ENCODE measurements around the gene DUSP22.

The DUSP22 gene

GRCh38 chr6:357791-358341 lies 65.6 kb downstream of the DUSP22 start:
- Histone ChIP-seq H3K4me1 (ENCODE audit: control insufficient read depth, insufficient read depth, low read length) (no peaks in the 10 kb centered on the region), H3K9me3 (ENCODE audit: control insufficient read depth, insufficient read depth, low read length) (peaks cover 73% of the 10 kb centered on the region), H3K27me3 (ENCODE audit: control insufficient read depth, insufficient read depth, low read length) (no peaks in the 10 kb centered on the region), H3K9ac (ENCODE audit: low read depth, low read length) (no peak overlapping the region), H3K4me3 (ENCODE audit: low read depth, low read length) (no peak overlapping the region), H3K36me3 (ENCODE audit: control insufficient read depth, insufficient read depth, low read length) (no peaks in the 10 kb centered on the region), H3K27ac (ENCODE audit: low read depth, low read length) (no peak overlapping the region)

DNA sequence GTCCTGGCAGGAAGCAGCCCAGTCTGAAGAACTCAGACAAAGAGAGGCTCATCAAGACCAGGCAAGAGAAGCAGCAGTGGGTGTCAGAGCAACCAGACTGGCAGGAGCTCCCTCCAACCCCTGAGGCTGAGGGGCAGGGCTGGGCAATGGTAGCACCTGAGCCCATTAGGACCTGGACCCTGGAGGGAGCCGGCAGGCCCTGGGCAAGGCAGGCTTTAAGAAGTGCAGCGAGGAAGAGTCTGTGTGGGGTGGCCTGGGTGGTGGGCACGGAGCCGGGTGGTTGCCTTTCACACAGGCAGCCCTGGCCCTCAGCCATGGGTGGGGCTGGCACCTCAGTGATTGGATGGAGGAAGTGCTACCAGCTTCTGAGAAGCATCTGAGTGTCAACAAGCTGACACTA lies 66.1 kb downstream of the DUSP22 start:
- H3K4me3 ChIP-seq (ENCODE audit: low read depth, low read length) = no peak overlapping the region
- H3K36me3 ChIP-seq (ENCODE audit: control insufficient read depth, insufficient read depth, low read length) = no peaks in the 10 kb centered on the region
- H3K27me3 ChIP-seq (ENCODE audit: control insufficient read depth, insufficient read depth, low read length) = no peaks in the 10 kb centered on the region
- H3K9me3 ChIP-seq (ENCODE audit: control insufficient read depth, insufficient read depth, low read length) = peaks cover 73% of the 10 kb centered on the region
- no peak overlapping the region for H3K27ac ChIP-seq (ENCODE audit: low read depth, low read length)
- H3K9ac ChIP-seq (ENCODE audit: low read depth, low read length) = no peak overlapping the region
- no peaks in the 10 kb centered on the region for H3K4me1 ChIP-seq (ENCODE audit: control insufficient read depth, insufficient read depth, low read length)

GRCh38 chr6:358847-359246 lies 66.6 kb downstream of the DUSP22 start:
- Histone ChIP-seq H3K4me1 (ENCODE audit: control insufficient read depth, insufficient read depth, low read length) (no peaks in the 10 kb centered on the region), H3K36me3 (ENCODE audit: control insufficient read depth, insufficient read depth, low read length) (no peaks in the 10 kb centered on the region), H3K27me3 (ENCODE audit: control insufficient read depth, insufficient read depth, low read length) (no peaks in the 10 kb centered on the region), H3K9ac (ENCODE audit: low read depth, low read length) (no peak overlapping the region), H3K9me3 (ENCODE audit: control insufficient read depth, insufficient read depth, low read length) (peaks cover 73% of the 10 kb centered on the region), H3K27ac (ENCODE audit: low read depth, low read length) (no peak overlapping the region), H3K4me3 (ENCODE audit: low read depth, low read length) (no peak overlapping the region)

GRCh38 chr6:359261-360035 lies 67.2 kb downstream of the DUSP22 start:
- peaks cover 77% of the 10 kb centered on the region for H3K9me3 ChIP-seq (ENCODE audit: control insufficient read depth, insufficient read depth, low read length)
- H3K4me3 ChIP-seq (ENCODE audit: low read depth, low read length) = no peak overlapping the region
- H3K9ac ChIP-seq (ENCODE audit: low read depth, low read length) = no peak overlapping the region
- no peaks in the 10 kb centered on the region for H3K4me1 ChIP-seq (ENCODE audit: control insufficient read depth, insufficient read depth, low read length)
- no peaks in the 10 kb centered on the region for H3K36me3 ChIP-seq (ENCODE audit: control insufficient read depth, insufficient read depth, low read length)
- H3K27me3 ChIP-seq (ENCODE audit: control insufficient read depth, insufficient read depth, low read length) = no peaks in the 10 kb centered on the region
- no peak overlapping the region for H3K27ac ChIP-seq (ENCODE audit: low read depth, low read length)

DNA sequence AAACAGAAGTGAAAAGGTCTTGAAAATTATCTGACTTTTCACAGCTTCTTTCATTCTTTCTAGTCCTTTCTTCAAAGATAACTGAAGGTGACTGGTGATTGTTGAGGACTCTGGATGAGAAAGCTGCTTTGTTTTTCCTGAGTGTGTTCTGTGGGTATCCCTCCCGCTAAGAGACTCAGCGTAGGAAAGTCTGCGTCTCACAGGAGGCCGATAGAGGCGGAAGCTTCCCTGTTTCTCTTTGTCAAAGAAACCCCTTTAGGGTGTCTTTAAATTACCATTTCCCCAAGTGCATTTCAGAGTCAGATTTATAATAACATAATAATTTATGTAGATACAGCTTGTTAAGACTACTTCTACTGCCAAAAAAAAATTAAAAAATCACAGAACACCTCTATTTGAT lies 68.1 kb downstream of the DUSP22 start:
- no peak overlapping the region for H3K9ac ChIP-seq (ENCODE audit: low read depth, low read length)
- H3K9me3 ChIP-seq (ENCODE audit: control insufficient read depth, insufficient read depth, low read length) = peaks cover 76% of the 10 kb centered on the region
- no peak overlapping the region for H3K27ac ChIP-seq (ENCODE audit: low read depth, low read length)
- H3K36me3 ChIP-seq (ENCODE audit: control insufficient read depth, insufficient read depth, low read length) = no peaks in the 10 kb centered on the region
- no peaks in the 10 kb centered on the region for H3K27me3 ChIP-seq (ENCODE audit: control insufficient read depth, insufficient read depth, low read length)
- H3K4me3 ChIP-seq (ENCODE audit: low read depth, low read length) = no peak overlapping the region
- no peaks in the 10 kb centered on the region for H3K4me1 ChIP-seq (ENCODE audit: control insufficient read depth, insufficient read depth, low read length)

DNA sequence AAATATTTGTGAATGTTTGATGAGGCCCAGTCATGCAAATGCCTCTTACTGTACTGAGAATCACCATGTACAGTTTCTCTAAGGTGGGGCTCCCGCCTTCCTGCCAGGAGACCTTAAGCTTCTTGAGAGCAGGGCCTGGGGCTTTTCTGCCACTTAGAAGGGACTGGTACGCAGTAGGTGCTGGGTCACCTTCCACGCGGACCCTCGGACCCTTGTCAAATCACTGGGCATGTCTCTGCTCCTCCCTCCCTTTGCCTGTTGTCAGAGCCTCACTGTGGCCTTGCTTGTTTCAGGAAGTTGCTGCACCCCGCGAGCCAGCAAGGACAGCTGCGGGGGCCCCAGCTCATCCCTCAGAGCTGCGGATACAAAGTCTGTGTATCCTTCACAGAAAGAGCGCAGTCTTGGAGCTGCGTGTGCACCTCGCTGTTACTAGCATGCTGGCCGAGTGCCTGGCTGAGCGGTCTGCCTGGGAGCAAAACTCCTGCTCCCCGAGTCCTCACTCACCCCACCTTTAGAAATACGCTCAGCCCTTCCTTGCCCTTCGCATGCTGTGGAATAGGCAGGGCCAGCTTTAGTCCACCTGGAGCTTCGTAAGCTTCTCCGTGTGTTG lies 68.6 kb downstream of the DUSP22 start:
- Histone ChIP-seq H3K36me3 (ENCODE audit: control insufficient read depth, insufficient read depth, low read length) (no peaks in the 10 kb centered on the region), H3K27ac (ENCODE audit: low read depth, low read length) (no peak overlapping the region), H3K4me3 (ENCODE audit: low read depth, low read length) (no peak overlapping the region), H3K4me1 (ENCODE audit: control insufficient read depth, insufficient read depth, low read length) (no peaks in the 10 kb centered on the region), H3K27me3 (ENCODE audit: control insufficient read depth, insufficient read depth, low read length) (no peaks in the 10 kb centered on the region), H3K9me3 (ENCODE audit: control insufficient read depth, insufficient read depth, low read length) (peaks cover 74% of the 10 kb centered on the region), H3K9ac (ENCODE audit: low read depth, low read length) (no peak overlapping the region)

- Histone ChIP-seq H3K27me3 (ENCODE audit: control insufficient read depth, insufficient read depth, low read length) (no peaks in the 10 kb centered on the region), H3K27ac (ENCODE audit: low read depth, low read length) (no peak overlapping the region), H3K36me3 (ENCODE audit: control insufficient read depth, insufficient read depth, low read length) (no peaks in the 10 kb centered on the region), H3K4me1 (ENCODE audit: control insufficient read depth, insufficient read depth, low read length) (no peaks in the 10 kb centered on the region), H3K9ac (ENCODE audit: low read depth, low read length) (no peak overlapping the region), H3K9me3 (ENCODE audit: control insufficient read depth, insufficient read depth, low read length) (peaks cover 77% of the 10 kb centered on the region), H3K4me3 (ENCODE audit: low read depth, low read length) (no peak overlapping the region)
Observed at GRCh38 chr6:361411-362132, 69.3 kb downstream of the DUSP22 start.

- H3K9ac ChIP-seq (ENCODE audit: low read depth, low read length) = no peak overlapping the region
- H3K27ac ChIP-seq (ENCODE audit: low read depth, low read length) = no peak overlapping the region
- peaks cover 77% of the 10 kb centered on the region for H3K9me3 ChIP-seq (ENCODE audit: control insufficient read depth, insufficient read depth, low read length)
- no peaks in the 10 kb centered on the region for H3K4me1 ChIP-seq (ENCODE audit: control insufficient read depth, insufficient read depth, low read length)
- H3K27me3 ChIP-seq (ENCODE audit: control insufficient read depth, insufficient read depth, low read length) = no peaks in the 10 kb centered on the region
- H3K4me3 ChIP-seq (ENCODE audit: low read depth, low read length) = no peak overlapping the region
- H3K36me3 ChIP-seq (ENCODE audit: control insufficient read depth, insufficient read depth, low read length) = no peaks in the 10 kb centered on the region
Observed at GRCh38 chr6:362231-362923, 70.1 kb downstream of the DUSP22 start.

GRCh38 chr6:362924-363249 lies 70.6 kb downstream of the DUSP22 start:
- Histone ChIP-seq H3K9me3 (ENCODE audit: control insufficient read depth, insufficient read depth, low read length) (peaks cover 77% of the 10 kb centered on the region), H3K27me3 (ENCODE audit: control insufficient read depth, insufficient read depth, low read length) (no peaks in the 10 kb centered on the region)

DNA sequence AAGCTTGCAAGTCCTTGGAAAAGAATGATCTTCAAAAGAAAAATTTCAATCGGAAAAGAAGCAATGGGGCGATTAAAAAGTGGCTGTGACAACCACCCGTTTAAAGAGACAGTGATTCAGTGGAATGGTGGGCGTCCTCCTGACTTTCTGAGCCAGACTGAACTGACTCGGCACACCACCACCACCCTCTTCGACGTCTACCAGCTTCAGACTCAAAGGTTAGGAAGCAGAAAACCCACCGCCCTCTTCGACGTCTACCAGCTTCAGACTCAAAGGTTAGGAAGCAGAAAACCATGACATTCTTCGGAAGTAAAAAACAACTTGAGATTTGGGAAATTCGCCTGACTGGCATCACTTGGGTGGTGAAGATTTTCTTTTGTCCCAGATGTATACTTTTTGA lies 71.0 kb downstream of the DUSP22 start:
- Histone ChIP-seq H3K4me1 (ENCODE audit: control insufficient read depth, insufficient read depth, low read length) (no peaks in the 10 kb centered on the region), H3K27ac (ENCODE audit: low read depth, low read length) (no peak overlapping the region), H3K27me3 (ENCODE audit: control insufficient read depth, insufficient read depth, low read length) (no peaks in the 10 kb centered on the region), H3K4me3 (ENCODE audit: low read depth, low read length) (no peak overlapping the region), H3K9me3 (ENCODE audit: control insufficient read depth, insufficient read depth, low read length) (peaks cover 73% of the 10 kb centered on the region), H3K36me3 (ENCODE audit: control insufficient read depth, insufficient read depth, low read length) (no peaks in the 10 kb centered on the region), H3K9ac (ENCODE audit: low read depth, low read length) (no peak overlapping the region)

More at GRCh38 chr6:362924-363249, 70.6 kb downstream of the DUSP22 start:
- Histone ChIP-seq H3K4me3 (ENCODE audit: low read depth, low read length) (no peak overlapping the region), H3K27ac (ENCODE audit: low read depth, low read length) (no peak overlapping the region), H3K36me3 (ENCODE audit: control insufficient read depth, insufficient read depth, low read length) (no peaks in the 10 kb centered on the region), H3K9ac (ENCODE audit: low read depth, low read length) (no peak overlapping the region), H3K4me1 (ENCODE audit: control insufficient read depth, insufficient read depth, low read length) (no peaks in the 10 kb centered on the region)

All from HUES48 (cell line).